PC-9 (cell line): ENCODE data around the gene RNF157.

Source experiments
- EZH2 ChIP-seq: fragments of 200-600 bp; sonication (generic); IDR thresholded peaks from 2 replicates; pipeline ENCODE4 v1.8.0; 2017; ENCODE audit warnings: antibody characterized with exemption, low read depth
- TF ChIP-seq, protein P1 (sequence below): fragments of 200-600 bp; sonication (generic); conservative IDR thresholded peaks from 2 replicates; pipeline ENCODE4 v1.6.1; 2017; ENCODE audit warnings: mixed run types, antibody characterized with exemption, mild to moderate bottlenecking, moderate library complexity

DNA sequence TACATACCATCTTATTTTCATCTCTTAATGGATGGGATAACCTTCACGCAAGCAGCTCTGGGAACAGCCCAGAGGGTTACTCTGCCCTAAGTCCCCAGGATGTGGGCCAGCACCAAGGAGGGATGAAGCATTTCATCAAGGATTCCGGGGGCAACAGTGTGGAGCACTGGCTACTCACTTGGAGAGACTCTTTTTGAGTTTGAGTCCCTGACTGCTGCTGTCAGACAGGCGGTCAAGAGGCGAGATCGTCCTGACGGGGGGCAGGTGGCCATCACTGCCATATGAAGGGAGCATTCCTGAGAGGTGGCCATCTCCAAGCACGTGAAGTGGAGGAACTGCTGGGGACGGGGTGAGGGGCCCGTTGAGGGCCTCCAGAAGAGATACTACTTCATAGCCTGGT, 81.1 kb downstream of the RNF157 start:
- TF ChIP-seq, protein P1, sequence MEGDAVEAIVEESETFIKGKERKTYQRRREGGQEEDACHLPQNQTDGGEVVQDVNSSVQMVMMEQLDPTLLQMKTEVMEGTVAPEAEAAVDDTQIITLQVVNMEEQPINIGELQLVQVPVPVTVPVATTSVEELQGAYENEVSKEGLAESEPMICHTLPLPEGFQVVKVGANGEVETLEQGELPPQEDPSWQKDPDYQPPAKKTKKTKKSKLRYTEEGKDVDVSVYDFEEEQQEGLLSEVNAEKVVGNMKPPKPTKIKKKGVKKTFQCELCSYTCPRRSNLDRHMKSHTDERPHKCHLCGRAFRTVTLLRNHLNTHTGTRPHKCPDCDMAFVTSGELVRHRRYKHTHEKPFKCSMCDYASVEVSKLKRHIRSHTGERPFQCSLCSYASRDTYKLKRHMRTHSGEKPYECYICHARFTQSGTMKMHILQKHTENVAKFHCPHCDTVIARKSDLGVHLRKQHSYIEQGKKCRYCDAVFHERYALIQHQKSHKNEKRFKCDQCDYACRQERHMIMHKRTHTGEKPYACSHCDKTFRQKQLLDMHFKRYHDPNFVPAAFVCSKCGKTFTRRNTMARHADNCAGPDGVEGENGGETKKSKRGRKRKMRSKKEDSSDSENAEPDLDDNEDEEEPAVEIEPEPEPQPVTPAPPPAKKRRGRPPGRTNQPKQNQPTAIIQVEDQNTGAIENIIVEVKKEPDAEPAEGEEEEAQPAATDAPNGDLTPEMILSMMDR, result no peak
- TF ChIP-seq EZH2, result no peak
